ENCODE measurements around the gene SKAP2.

Gene SKAP2

DNA sequence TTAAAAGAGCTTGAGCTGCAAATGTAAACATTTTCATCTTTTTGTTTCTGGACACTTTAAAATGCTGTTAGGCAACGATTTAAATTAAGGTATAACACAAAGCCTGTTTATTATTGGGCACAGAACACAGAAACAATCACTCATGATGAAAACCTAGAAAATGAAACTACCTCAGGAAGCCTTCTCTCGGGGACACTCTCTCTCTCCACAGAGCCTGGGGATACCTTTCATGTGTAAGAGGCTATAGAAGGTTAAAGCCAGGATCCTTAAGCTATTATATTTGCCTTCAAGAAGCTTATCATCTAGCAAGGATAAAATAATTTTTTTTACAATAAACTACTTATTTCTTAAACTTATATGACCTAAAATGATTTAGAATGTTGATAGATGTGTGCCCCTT, 194.1 kb downstream of the SKAP2 start:
- CTCF ChIA-PET = interaction anchor here (0.7 to 2.4 kb wide), 6 partner anchors 9 to 592 kb away, joined by 3 to 18 read pairs (median 6); no protein-coding TSS in a partner anchor
- no peak for TF ChIP-seq ZBTB17 (tag by site-specific recombination; IDR thresholded peaks at IDR 0.05)
- TF ChIP-seq ZNF10 (tag by site-specific recombination; IDR thresholded peaks at IDR 0.05) = no peak
- TF ChIP-seq ZNF580 (tag by site-specific recombination; IDR thresholded peaks at IDR 0.05) = no peak
- TF ChIP-seq ZNF747 (tag by site-specific recombination; IDR thresholded peaks at IDR 0.05) = no peak
- TF ChIP-seq ZNF324 (tag by site-specific recombination; IDR thresholded peaks at IDR 0.05) = no peak
- TF ChIP-seq ZNF785 (tag by site-specific recombination; IDR thresholded peaks at IDR 0.05) = no peak
- TF ChIP-seq, protein P1, sequence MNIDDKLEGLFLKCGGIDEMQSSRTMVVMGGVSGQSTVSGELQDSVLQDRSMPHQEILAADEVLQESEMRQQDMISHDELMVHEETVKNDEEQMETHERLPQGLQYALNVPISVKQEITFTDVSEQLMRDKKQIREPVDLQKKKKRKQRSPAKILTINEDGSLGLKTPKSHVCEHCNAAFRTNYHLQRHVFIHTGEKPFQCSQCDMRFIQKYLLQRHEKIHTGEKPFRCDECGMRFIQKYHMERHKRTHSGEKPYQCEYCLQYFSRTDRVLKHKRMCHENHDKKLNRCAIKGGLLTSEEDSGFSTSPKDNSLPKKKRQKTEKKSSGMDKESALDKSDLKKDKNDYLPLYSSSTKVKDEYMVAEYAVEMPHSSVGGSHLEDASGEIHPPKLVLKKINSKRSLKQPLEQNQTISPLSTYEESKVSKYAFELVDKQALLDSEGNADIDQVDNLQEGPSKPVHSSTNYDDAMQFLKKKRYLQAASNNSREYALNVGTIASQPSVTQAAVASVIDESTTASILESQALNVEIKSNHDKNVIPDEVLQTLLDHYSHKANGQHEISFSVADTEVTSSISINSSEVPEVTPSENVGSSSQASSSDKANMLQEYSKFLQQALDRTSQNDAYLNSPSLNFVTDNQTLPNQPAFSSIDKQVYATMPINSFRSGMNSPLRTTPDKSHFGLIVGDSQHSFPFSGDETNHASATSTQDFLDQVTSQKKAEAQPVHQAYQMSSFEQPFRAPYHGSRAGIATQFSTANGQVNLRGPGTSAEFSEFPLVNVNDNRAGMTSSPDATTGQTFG (tag by site-specific recombination; IDR thresholded peaks at IDR 0.05; ENCODE audit: borderline replicate concordance) = no peak
- TF ChIP-seq ZNF561 (tag by site-specific recombination; IDR thresholded peaks at IDR 0.05; ENCODE audit: borderline replicate concordance) = no peak
- TF ChIP-seq ZNF211 (tag by site-specific recombination; IDR thresholded peaks at IDR 0.05; ENCODE audit: low read depth) = no peak
- Histone ChIP-seq H3K27ac (ENCODE audit: extremely low read depth, low read depth, low read length) (no peak overlapping the region), H3K36me3 (ENCODE audit: control insufficient read depth in 2 of 2, insufficient read depth in 1 of 2, low read length in 2 of 2) (no peaks in the 10 kb centered on the region), H3K4me3 (ENCODE audit: low read depth, low read length) (no peak overlapping the region), H3K9me3 (ENCODE audit: control insufficient read depth, insufficient read depth, low read depth, low read length) (no peaks in the 10 kb centered on the region), H3K4me1 (ENCODE audit: control insufficient read depth, insufficient read depth, low read length) (peaks cover 15% of the 10 kb centered on the region)
- POLR2A ChIA-PET = no interaction called here

GRCh38 chr7:26668821-26669220, 195.6 kb downstream of the SKAP2 start:
- ChIA-PET POLR2A (no interaction called here), CTCF (interaction anchor here (1.1 to 5.8 kb wide), 7 partner anchors 10 to 775 kb away, joined by 3 to 39 read pairs (median 8); no protein-coding TSS in a partner anchor)
- Histone ChIP-seq H3K27ac (ENCODE audit: extremely low read depth, low read depth, low read length) (no peak overlapping the region), H3K36me3 (ENCODE audit: control insufficient read depth in 2 of 2, insufficient read depth in 1 of 2, low read length in 2 of 2) (no peaks in the 10 kb centered on the region), H3K4me1 (ENCODE audit: control insufficient read depth, insufficient read depth, low read length) (peaks cover 24% of the 10 kb centered on the region), H3K9me3 (ENCODE audit: control insufficient read depth, insufficient read depth, low read depth, low read length) (no peaks in the 10 kb centered on the region), H3K4me3 (ENCODE audit: low read depth, low read length) (no peak overlapping the region)
- TF ChIP-seq, protein P2, sequence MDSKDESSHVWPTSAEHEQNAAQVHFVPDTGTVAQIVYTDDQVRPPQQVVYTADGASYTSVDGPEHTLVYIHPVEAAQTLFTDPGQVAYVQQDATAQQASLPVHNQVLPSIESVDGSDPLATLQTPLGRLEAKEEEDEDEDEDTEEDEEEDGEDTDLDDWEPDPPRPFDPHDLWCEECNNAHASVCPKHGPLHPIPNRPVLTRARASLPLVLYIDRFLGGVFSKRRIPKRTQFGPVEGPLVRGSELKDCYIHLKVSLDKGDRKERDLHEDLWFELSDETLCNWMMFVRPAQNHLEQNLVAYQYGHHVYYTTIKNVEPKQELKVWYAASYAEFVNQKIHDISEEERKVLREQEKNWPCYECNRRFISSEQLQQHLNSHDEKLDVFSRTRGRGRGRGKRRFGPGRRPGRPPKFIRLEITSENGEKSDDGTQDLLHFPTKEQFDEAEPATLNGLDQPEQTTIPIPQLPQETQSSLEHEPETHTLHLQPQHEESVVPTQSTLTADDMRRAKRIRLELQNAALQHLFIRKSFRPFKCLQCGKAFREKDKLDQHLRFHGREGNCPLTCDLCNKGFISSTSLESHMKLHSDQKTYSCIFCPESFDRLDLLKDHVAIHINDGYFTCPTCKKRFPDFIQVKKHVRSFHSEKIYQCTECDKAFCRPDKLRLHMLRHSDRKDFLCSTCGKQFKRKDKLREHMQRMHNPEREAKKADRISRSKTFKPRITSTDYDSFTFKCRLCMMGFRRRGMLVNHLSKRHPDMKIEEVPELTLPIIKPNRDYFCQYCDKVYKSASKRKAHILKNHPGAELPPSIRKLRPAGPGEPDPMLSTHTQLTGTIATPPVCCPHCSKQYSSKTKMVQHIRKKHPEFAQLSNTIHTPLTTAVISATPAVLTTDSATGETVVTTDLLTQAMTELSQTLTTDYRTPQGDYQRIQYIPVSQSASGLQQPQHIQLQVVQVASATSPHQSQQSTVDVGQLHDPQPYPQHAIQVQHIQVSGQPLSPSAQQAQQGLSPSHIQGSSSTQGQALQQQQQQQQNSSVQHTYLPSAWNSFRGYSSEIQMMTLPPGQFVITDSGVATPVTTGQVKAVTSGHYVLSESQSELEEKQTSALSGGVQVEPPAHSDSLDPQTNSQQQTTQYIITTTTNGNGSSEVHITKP (tag by site-specific recombination; IDR thresholded peaks at IDR 0.05) = no peak
- TF ChIP-seq, protein P3, sequence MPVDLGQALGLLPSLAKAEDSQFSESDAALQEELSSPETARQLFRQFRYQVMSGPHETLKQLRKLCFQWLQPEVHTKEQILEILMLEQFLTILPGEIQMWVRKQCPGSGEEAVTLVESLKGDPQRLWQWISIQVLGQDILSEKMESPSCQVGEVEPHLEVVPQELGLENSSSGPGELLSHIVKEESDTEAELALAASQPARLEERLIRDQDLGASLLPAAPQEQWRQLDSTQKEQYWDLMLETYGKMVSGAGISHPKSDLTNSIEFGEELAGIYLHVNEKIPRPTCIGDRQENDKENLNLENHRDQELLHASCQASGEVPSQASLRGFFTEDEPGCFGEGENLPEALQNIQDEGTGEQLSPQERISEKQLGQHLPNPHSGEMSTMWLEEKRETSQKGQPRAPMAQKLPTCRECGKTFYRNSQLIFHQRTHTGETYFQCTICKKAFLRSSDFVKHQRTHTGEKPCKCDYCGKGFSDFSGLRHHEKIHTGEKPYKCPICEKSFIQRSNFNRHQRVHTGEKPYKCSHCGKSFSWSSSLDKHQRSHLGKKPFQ (tag by site-specific recombination; IDR thresholded peaks at IDR 0.05) = no peak
- TF ChIP-seq, protein P4, sequence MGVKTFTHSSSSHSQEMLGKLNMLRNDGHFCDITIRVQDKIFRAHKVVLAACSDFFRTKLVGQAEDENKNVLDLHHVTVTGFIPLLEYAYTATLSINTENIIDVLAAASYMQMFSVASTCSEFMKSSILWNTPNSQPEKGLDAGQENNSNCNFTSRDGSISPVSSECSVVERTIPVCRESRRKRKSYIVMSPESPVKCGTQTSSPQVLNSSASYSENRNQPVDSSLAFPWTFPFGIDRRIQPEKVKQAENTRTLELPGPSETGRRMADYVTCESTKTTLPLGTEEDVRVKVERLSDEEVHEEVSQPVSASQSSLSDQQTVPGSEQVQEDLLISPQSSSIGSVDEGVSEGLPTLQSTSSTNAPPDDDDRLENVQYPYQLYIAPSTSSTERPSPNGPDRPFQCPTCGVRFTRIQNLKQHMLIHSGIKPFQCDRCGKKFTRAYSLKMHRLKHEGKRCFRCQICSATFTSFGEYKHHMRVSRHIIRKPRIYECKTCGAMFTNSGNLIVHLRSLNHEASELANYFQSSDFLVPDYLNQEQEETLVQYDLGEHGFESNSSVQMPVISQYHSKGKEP (tag by site-specific recombination; IDR thresholded peaks at IDR 0.05) = no peak
- TF ChIP-seq ZNF658 (tag by site-specific recombination; IDR thresholded peaks at IDR 0.05) (no peak), PRDM2 (tag by site-specific recombination; IDR thresholded peaks at IDR 0.05; ENCODE audit: borderline replicate concordance) (no peak), ZNF239 (tag by site-specific recombination; IDR thresholded peaks at IDR 0.05) (no peak), ZNF768 (tag by site-specific recombination; IDR thresholded peaks at IDR 0.05) (no peak), KLF1 (tag by site-specific recombination; IDR thresholded peaks at IDR 0.05) (no peak), SP2 (tag by site-specific recombination; IDR thresholded peaks at IDR 0.05) (no peak), ZNF10 (tag by site-specific recombination; IDR thresholded peaks at IDR 0.05) (no peak), ZBTB48 (tag by site-specific recombination; IDR thresholded peaks at IDR 0.05) (no peak), ZNF37A (tag by site-specific recombination; IDR thresholded peaks at IDR 0.05) (no peak)
